Large intestine (tissue), 3 donors: Measurements from ENCODE around the gene CNFN. TPM values are rescaled to one million over a fixed set of nuclear protein-coding genes. Genes with fewer than 3 reads are reported as not detected.

Source experiments
- DNase-seq, 2 donors: peaks; one replicate each; pipeline versions ENCODE4 v3.0.0 to v3.0.0-alpha.2; 2013
- H3K27ac ChIP-seq: one replicate; pipeline ENCODE4 v1.5.1; 2013; ENCODE audit warnings: low read length
- H3K27me3 ChIP-seq: 2 replicates; pipeline ENCODE4 v1.6.1; 2013; ENCODE audit warnings: low read length; ENCODE audit not compliant: control insufficient read depth, insufficient read depth
- H3K36me3 ChIP-seq: 2 replicates; pipeline ENCODE4 v1.6.1; 2013; ENCODE audit warnings: low read length; ENCODE audit not compliant: control insufficient read depth, insufficient read depth
- H3K4me1 ChIP-seq: one replicate; pipeline ENCODE4 v1.6.1; 2013; ENCODE audit warnings: low read length; ENCODE audit not compliant: control insufficient read depth, insufficient read depth
- H3K4me3 ChIP-seq: one replicate; pipeline ENCODE4 v1.5.1; 2013; ENCODE audit warnings: low read length
- H3K9me3 ChIP-seq: one replicate; pipeline ENCODE4 v1.6.1; 2013; ENCODE audit warnings: mild to moderate bottlenecking, low read depth, low read length, moderate library complexity; ENCODE audit not compliant: control insufficient read depth
- WGBS: methylation state at CpG from one replicate; pipeline ENCODE4 v1.1.5; 2013; ENCODE audit warnings: low lambda C conversion rate; ENCODE audit not compliant: insufficient coverage; 5-methylcytosine and 5-hydroxymethylcytosine counted together
- polyA plus RNA-seq: library from polyadenylated mRNA; unstranded; fragments of 120-200 nt; gene quantifications from one replicate; pipeline ENCODE4 v1.2.1, GENCODE V29; 2013

Gene CNFN
- polyA plus RNA-seq, 1 donor: 13.5 TPM

DNA sequence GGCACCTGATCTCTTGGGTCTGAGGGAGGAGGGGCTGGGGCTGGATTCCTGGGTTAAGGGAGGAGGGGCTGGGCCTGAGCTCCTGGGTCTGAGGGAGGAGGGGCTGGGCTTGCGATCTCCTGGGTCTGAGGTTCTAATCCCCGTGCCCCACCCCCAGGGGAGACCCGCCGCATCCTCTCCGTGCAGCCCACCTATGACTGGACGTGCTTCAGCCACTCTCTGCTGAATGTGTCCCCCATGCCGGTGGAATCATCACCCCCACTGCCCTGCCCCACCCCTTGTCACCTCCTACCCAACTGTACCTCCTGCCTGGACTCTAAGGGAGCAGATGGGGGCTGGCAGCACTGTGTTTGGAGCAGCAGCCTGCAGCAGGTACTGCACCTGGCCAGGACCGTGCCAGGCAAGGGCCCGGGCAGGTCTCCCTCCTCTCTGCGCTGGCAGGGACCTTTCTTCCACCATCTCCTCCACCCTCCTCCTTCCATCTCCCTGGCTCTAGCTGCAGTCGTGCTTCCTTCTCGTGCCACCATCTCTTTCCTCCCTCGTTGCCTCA is 27.1 kb downstream of the CNFN start:
- Histone ChIP-seq H3K27ac (no peak overlapping the region), H3K4me3 (no peak overlapping the region), H3K9me3 (peaks cover 10% of the 10 kb centered on the region), H3K27me3 (no peaks in the 10 kb centered on the region), H3K4me1 (peaks cover 1% of the 10 kb centered on the region), H3K36me3 (peaks cover 47% of the 10 kb centered on the region)
- DNase-seq: no peak
- WGBS: 100% methylated on average over 2 of the region's 13 CpGs

DNA sequence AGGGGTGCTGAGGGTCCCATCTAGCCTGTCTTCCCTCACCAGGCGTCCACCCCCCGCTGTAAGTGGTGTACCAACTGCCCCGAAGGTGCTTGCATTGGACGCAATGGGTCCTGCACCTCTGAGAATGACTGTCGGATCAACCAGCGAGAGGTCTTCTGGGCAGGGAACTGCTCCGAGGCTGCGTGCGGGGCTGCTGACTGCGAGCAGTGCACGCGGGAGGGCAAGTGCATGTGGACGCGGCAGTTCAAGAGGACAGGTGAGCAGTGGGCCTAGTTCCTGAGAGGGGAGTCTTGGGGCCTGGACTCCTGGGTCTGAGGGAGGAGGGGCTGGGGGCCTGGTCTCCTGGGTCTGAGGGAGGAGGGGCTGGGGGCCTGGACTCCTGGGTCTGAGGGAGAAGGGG is 27.8 kb downstream of the CNFN start:
- H3K27me3 ChIP-seq: no peaks in the 10 kb centered on the region
- no peak for DNase-seq
- peaks cover 10% of the 10 kb centered on the region for H3K9me3 ChIP-seq
- no CpG with 5 or more reads among the region's 14 CpGs for WGBS
- H3K27ac ChIP-seq: no peak overlapping the region
- H3K4me3 ChIP-seq: no peak overlapping the region
- peaks cover 53% of the 10 kb centered on the region for H3K36me3 ChIP-seq
- peaks cover 5% of the 10 kb centered on the region for H3K4me1 ChIP-seq

DNA sequence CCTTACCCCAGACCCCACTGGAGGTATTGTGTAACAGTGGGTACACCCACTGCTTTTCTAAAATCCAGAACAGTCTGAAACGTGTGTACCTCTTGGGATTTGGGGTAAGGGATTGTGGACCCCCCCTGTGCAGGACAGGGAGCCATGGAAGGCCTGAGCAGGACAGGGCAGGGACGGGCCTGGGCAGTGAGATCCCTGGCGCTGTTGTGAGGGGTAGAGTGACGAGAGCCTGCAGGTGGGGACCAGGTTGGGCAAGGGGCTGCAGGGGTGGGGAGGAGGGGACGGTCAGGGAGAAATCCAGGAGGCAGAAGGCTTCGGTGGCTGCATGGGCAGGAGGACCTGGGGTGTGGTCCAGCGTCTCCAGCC is 28.6 kb downstream of the CNFN start:
- WGBS: no CpG with 5 or more reads among the region's 7 CpGs
- DNase-seq: no peak
- H3K4me1 ChIP-seq: peaks cover 5% of the 10 kb centered on the region
- no peaks in the 10 kb centered on the region for H3K27me3 ChIP-seq
- H3K27ac ChIP-seq: no peak overlapping the region
- peaks cover 10% of the 10 kb centered on the region for H3K9me3 ChIP-seq
- peaks cover 61% of the 10 kb centered on the region for H3K36me3 ChIP-seq
- no peak overlapping the region for H3K4me3 ChIP-seq

DNA sequence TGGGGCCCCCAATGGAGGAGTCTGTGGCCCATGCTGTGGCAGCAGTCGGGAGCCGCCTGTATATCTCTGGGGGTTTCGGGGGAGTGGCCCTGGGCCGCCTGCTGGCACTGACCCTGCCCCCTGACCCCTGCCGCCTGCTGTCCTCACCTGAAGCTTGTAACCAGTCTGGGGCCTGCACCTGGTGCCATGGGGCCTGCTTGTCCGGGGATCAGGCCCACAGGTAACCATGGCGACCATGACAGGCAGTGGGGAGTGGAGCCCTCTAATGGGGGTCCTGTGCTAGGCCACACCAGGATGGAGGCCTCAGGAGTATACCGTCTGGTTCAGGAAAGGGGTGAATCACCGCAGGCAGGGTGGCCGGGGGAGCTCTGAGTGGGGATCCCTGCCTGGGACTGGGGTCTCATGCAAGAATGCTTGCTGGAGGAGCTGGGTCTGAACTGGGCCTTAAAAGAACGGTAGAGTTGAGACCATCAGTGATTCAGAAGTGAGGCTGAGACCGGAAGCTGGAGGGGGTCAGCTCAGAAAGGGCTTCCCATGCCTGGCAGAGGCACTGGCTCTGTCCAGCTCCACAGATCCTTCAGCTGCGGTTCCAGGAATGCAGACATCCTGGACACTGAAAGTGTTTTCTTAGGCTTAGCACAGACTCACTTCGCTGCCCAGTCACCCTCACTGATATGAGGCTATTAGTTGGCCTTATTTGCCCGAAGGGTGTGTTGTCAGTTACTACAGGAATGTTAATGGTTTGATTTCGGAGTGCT is 29.1 kb downstream of the CNFN start:
- no peaks in the 10 kb centered on the region for H3K27me3 ChIP-seq
- WGBS: no CpG with 5 or more reads among the region's 16 CpGs
- H3K4me3 ChIP-seq: no peak overlapping the region
- H3K9me3 ChIP-seq: peaks cover 10% of the 10 kb centered on the region
- no peak for DNase-seq
- H3K36me3 ChIP-seq: peaks cover 67% of the 10 kb centered on the region
- peaks cover 5% of the 10 kb centered on the region for H3K4me1 ChIP-seq
- H3K27ac ChIP-seq: no peak overlapping the region

DNA sequence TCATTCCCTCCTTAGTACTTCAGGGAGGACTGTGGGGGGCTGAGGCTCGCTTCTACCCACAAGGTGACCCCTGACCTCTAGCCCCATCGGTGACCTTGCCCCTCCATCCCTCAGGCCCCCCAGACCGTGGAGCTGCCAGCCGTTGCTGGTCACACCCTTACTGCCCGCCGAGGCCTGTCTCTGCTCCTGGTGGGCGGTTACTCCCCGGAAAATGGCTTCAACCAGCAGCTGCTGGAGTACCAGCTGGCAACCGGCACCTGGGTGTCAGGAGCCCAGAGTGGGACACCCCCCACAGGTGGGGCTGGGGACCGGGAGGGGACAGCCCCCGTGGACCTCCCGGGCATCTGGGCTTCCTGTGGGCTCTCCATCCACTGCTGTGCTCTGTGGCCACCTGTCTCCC is 32.8 kb downstream of the CNFN start:
- peaks cover 80% of the 10 kb centered on the region for H3K36me3 ChIP-seq
- no CpG with 5 or more reads among the region's 12 CpGs for WGBS

DNA sequence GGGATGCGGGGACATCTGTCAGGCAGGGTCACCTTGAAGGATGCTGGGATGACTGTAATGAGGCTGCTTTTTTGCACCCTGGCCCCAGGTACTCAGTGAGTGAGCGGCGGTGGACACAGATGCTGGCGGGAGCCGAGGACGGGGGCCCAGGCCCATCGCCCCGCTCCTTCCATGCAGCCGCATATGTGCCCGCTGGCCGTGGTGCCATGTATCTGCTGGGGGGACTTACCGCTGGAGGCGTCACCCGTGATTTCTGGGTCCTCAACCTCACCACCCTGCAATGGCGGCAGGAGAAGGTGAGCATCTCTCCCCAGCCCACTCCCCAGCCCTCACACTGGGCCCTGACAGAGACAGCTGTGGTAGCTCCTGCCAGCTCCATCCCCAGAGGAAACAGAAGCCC is 33.4 kb downstream of the CNFN start:
- Histone ChIP-seq H3K27ac (no peak overlapping the region), H3K4me3 (no peak overlapping the region), H3K4me1 (peaks cover 5% of the 10 kb centered on the region), H3K27me3 (no peaks in the 10 kb centered on the region), H3K36me3 (peaks cover 79% of the 10 kb centered on the region), H3K9me3 (no peaks in the 10 kb centered on the region)
- WGBS: no CpG with 5 or more reads among the region's 15 CpGs
- DNase-seq: no peak

More for the DNA sequence above, 32.8 kb downstream of the CNFN start:
- DNase-seq: no peak
- Histone ChIP-seq H3K4me3 (no peak overlapping the region), H3K27me3 (no peaks in the 10 kb centered on the region), H3K9me3 (peaks cover under 1% of the 10 kb centered on the region), H3K27ac (no peak overlapping the region), H3K4me1 (peaks cover 5% of the 10 kb centered on the region)

DNA sequence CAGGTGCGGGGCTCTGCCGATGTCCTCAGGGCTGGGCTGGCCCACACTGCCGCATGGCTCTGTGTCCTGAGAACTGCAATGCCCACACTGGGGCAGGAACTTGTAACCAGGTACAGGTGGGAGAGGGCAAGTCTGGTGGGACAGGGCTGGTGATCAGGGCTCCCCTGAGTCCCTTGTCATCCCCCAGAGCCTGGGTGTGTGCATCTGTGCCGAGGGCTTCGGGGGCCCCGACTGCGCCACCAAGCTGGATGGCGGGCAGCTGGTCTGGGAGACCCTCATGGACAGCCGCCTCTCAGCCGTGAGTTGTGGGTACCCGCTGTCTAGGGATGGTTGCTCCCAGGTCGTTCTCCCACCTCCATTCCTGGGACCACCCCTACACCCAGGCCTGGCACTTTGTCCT is 34.2 kb downstream of the CNFN start:
- Histone ChIP-seq H3K27ac (no peak overlapping the region), H3K4me3 (no peak overlapping the region), H3K4me1 (peaks cover 5% of the 10 kb centered on the region), H3K36me3 (peaks cover 79% of the 10 kb centered on the region), H3K9me3 (no peaks in the 10 kb centered on the region), H3K27me3 (no peaks in the 10 kb centered on the region)
- no peak for DNase-seq
- WGBS: no CpG with 5 or more reads among the region's 12 CpGs

DNA sequence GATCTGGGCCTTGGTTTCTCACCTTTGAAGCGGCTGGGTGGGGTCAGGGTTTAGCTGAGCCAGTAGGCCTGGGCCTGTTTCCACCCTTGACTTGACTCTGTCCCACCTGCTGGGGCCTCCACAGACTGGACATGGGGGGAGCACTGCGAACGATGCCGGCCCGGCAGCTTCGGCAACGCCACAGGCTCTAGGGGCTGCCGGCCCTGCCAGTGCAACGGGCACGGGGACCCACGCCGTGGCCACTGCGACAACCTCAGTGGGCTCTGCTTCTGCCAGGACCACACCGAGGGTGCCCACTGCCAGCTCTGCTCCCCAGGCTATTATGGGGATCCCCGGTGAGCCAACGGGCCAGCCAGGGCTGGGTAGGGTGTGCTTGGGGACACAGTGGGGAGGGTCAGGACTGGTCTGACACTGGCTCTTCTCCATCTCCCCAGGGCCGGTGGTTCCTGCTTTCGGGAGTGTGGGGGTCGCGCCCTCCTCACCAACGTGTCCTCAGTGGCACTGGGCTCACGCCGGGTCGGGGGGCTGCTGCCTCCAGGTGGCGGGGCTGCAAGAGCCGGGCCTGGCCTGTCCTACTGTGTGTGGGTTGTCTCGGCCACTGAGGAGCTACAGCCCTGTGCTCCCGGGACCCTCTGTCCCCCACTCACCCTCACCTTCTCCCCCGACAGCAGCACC is 36.6 kb downstream of the CNFN start:
- Histone ChIP-seq H3K4me1 (peaks cover 5% of the 10 kb centered on the region), H3K36me3 (peaks cover 84% of the 10 kb centered on the region), H3K9me3 (no peaks in the 10 kb centered on the region), H3K27me3 (no peaks in the 10 kb centered on the region), H3K27ac (no peak overlapping the region), H3K4me3 (no peak overlapping the region)
- no CpG with 5 or more reads among the region's 29 CpGs for WGBS
- DNase-seq: no peak

DNA sequence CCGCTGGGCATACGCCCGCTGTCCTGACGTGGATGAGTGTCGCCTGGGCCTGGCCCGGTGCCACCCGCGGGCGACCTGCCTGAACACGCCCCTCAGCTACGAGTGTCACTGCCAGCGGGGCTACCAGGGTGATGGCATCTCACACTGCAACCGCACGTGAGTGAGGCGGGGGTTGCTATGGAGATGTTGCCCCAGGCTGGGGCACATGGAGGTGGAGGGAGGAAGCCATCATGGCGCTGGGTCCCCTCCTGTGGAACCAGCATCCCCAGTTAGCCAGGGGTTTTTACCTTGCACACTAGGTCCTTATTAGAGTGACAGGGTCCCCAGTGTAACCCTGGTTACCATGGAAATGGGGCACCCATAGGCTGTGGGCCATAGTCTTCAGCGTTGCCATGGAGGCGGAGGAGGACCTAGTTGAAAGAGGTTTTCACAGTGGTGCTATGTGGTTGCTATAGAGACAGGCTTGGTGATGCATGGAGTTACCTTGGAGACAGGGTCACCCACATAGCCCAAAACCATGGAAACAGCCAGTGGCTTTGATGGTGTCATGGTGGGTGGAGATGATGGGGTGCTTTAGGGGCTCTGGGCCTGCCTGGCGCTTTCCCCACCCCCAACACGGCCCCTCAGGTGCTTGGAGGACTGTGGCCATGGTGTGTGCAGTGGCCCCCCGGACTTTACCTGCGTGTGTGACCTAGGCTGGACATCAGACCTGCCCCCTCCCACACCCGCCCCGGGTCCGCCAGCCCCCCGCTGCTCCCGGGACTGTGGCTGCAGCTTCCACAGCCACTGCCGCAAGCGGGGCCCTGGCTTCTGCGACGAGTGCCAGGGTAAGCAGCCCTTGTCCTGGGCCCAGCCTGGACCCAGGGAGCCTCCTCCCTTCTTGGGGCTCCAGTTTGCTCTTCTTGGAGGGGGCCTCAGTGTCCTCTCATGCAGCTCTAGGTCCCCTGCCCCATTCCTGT is 37.5 kb downstream of the CNFN start:
- Histone ChIP-seq H3K9me3 (no peaks in the 10 kb centered on the region), H3K4me3 (no peak overlapping the region), H3K4me1 (no peaks in the 10 kb centered on the region), H3K27ac (no peak overlapping the region), H3K27me3 (no peaks in the 10 kb centered on the region), H3K36me3 (peaks cover 83% of the 10 kb centered on the region)
- no peak for DNase-seq
- WGBS: no CpG with 5 or more reads among the region's 31 CpGs
